Transverse colon (tissue), 4 donors: ENCODE measurements around the gene TTC16. TPM values are rescaled to one million over a fixed set of nuclear protein-coding genes. Genes with fewer than 3 reads are reported as not detected.

Experiments used
- DNase-seq: peaks from one replicate; pipeline ENCODE4 v3.0.0-alpha.2; 2019
- H3K27ac ChIP-seq, 4 donors: fragments of 200-600 bp; sonication (generic); 2 replicates each; pipeline ENCODE4 v1.5.1; 2016 to 2018; ENCODE audit warnings: inconsistent platforms in 4 of 4
- H3K27me3 ChIP-seq: fragments of 200-600 bp; sonication (generic); 2 replicates; pipeline ENCODE4 v1.5.1; 2017; ENCODE audit warnings: inconsistent platforms
- H3K36me3 ChIP-seq, 4 donors: fragments of 200-600 bp; sonication (generic); 2 replicates each; pipeline ENCODE4 v1.5.1; 2017 to 2019; ENCODE audit warnings: inconsistent platforms in 4 of 4
- H3K4me1 ChIP-seq, 4 donors: fragments of 200-600 bp; sonication (generic); 2 replicates each; pipeline ENCODE4 v1.5.1; 2017 to 2020; ENCODE audit warnings: inconsistent platforms in 4 of 4
- H3K4me3 ChIP-seq, 4 donors: fragments of 200-600 bp; sonication (generic); 1 replicate in 1 of 4; 2 replicates in 3 of 4; pipeline versions ENCODE4 v1.5.1 to v1.6.1; 2017 to 2019; ENCODE audit warnings: inconsistent platforms in 4 of 4
- H3K9me3 ChIP-seq, 2 donors: fragments of 200-600 bp; sonication (generic); 2 replicates each; pipeline ENCODE4 v1.5.1; 2017 to 2019; ENCODE audit warnings: inconsistent platforms in 2 of 2
- CTCF ChIP-seq, 5 experiments: fragments of 200-600 bp in 3 of 5; fragments of 450-650 bp in 2 of 5; sonication (generic) in 3 of 5; IDR thresholded peaks; 1 replicate in 2 of 5; 2 replicates in 3 of 5; pipeline ENCODE4 v1.5.1; 2016 to 2017; ENCODE audit warnings: antibody characterized with exemption in 5 of 5, inconsistent platforms in 3 of 5, mild to moderate bottlenecking in 2 of 5, moderate library complexity in 1 of 5
- EP300 ChIP-seq: sonication (generic); formaldehyde crosslinking; IDR thresholded peaks from one replicate; pipeline ENCODE4 v1.6.1; 2017; ENCODE audit warnings: antibody characterized with exemption, low read depth
- POLR2A ChIP-seq: fragments of 450-650 bp; IDR thresholded peaks from one replicate; pipeline ENCODE4 v1.6.1; 2016; ENCODE audit warnings: antibody characterized with exemption, mild to moderate bottlenecking, moderate library complexity
- POLR2AphosphoS5 ChIP-seq, 3 donors: sonication (generic); formaldehyde crosslinking; IDR thresholded peaks; one replicate each; pipeline ENCODE4 v1.6.1; 2016; ENCODE audit warnings: antibody characterized with exemption in 3 of 3
- WGBS, 2 donors: methylation state at CpG; one replicate each; pipeline ENCODE4 v1.1.5; 2018; ENCODE audit warnings: low coverage in 1 of 2; 5-methylcytosine and 5-hydroxymethylcytosine counted together
- in situ Hi-C, 4 donors: fragments of 200-750 bp; cut with MboI; loops; one replicate each; pipeline versions ENCODE4 v1.15.0 to v1.15.1; 2017; ENCODE audit warnings: low sequenced_read_pairs in 3 of 4, low pct_ligation_motif_present in 1 of 4, low pct_unique_long_range_greater_than_20kb in 1 of 4
- intact Hi-C: fragments of 100-400 bp; cut with DNase I; formaldehyde crosslinking; loops from one replicate; pipeline ENCODE4 v1.15.1; 2023; ENCODE audit warnings: low total_unique reads
- total RNA-seq, 4 donors: library from RNA; depleted of rRNA; stranded (reverse); fragments of >200 nt; gene quantifications; one replicate each; pipeline ENCODE4 v1.1.0, GENCODE V29; 2016

The TTC16 gene
- total RNA-seq, 4 donors from 2014 or later, result not detected

GRCh38 chr9:127682351-127683136 is 33.3 kb upstream of the TTC16 start:
- Histone ChIP-seq H3K36me3 (no peaks in the 10 kb centered on the region), H3K4me1 (no peaks in the 10 kb centered on the region), H3K4me3 (no peak overlapping the region), H3K9me3 (no peaks in the 10 kb centered on the region), H3K27me3 (no peaks in the 10 kb centered on the region), H3K27ac (no peak overlapping the region)
- no peak for DNase-seq
- no peak for TF ChIP-seq POLR2A
- TF ChIP-seq POLR2AphosphoS5 (IDR thresholded peaks at IDR 0.05), result no peak
- in situ Hi-C loops, result no loop called here
- 88 to 100% methylated on average over 6 to 23 of the region's 23 CpGs for WGBS, 2 donors
- intact Hi-C loops, result no loop called here

- Histone ChIP-seq H3K27me3 (no peaks in the 10 kb centered on the region), H3K27ac (no peak overlapping the region), H3K4me1 (no peaks in the 10 kb centered on the region), H3K9me3 (no peaks in the 10 kb centered on the region), H3K36me3 (no peaks in the 10 kb centered on the region), H3K4me3 (no peak overlapping the region)
- DNase-seq, result no peak
- in situ Hi-C loops, result no loop called here
- 88% methylated on average over 5 of the region's 5 CpGs; no CpG with 5 or more reads in 1 of the 2 donors for WGBS, 2 donors
- TF ChIP-seq POLR2AphosphoS5 (IDR thresholded peaks at IDR 0.05) (no peak), EP300 (no peak), CTCF (IDR thresholded peaks at IDR 0.05) (no peak), POLR2A (no peak)
- intact Hi-C loops, result no loop called here
Measured at GRCh38 chr9:127683723-127684122, 32.2 kb upstream of the TTC16 start.

- no peaks in the 10 kb centered on the region for H3K27me3 ChIP-seq
Measured at GRCh38 chr9:127684576-127684975, 31.3 kb upstream of the TTC16 start.

GRCh38 chr9:127686461-127687393 is 29.2 kb upstream of the TTC16 start:
- intact Hi-C loops, result no loop called here
- DNase-seq, result no peak
- H3K27me3 ChIP-seq, result no peaks in the 10 kb centered on the region
- TF ChIP-seq CTCF (IDR thresholded peaks at IDR 0.05) (no peak), POLR2A (no peak), POLR2AphosphoS5 (IDR thresholded peaks at IDR 0.05) (no peak), EP300 (no peak)
- H3K36me3 ChIP-seq, result no peaks in the 10 kb centered on the region
- in situ Hi-C loops, result no loop called here
- H3K4me3 ChIP-seq, result no peak overlapping the region
- 64 to 70% methylated on average over 6 of the region's 6 CpGs for WGBS, 2 donors
- H3K4me1 ChIP-seq, result no peaks in the 10 kb centered on the region
- no peak overlapping the region for H3K27ac ChIP-seq
- H3K9me3 ChIP-seq, result no peaks in the 10 kb centered on the region

More at GRCh38 chr9:127684576-127684975, 31.3 kb upstream of the TTC16 start:
- DNase-seq, result no peak
- Histone ChIP-seq H3K9me3 (no peaks in the 10 kb centered on the region), H3K27ac (no peak overlapping the region), H3K4me3 (no peak overlapping the region), H3K36me3 (no peaks in the 10 kb centered on the region), H3K4me1 (no peaks in the 10 kb centered on the region)
- 20 to 88% methylated on average over 1 to 4 of the region's 4 CpGs for WGBS, 2 donors
- in situ Hi-C loops (no loop called here), intact Hi-C loops (no loop called here)
- no peak for TF ChIP-seq CTCF (IDR thresholded peaks at IDR 0.05)
- no peak for TF ChIP-seq EP300
- no peak for TF ChIP-seq POLR2AphosphoS5 (IDR thresholded peaks at IDR 0.05)
- no peak for TF ChIP-seq POLR2A
